H9 (cell line): ENCODE data around the gene APOA4. TPM values are rescaled to one million over a fixed set of nuclear protein-coding genes. Genes with fewer than 3 reads are reported as not detected.

Source experiments
- DNase-seq: peaks from one replicate; pipeline ENCODE4 v3.0.0-alpha.2; 2017
- H2AFZ ChIP-seq: one replicate; pipeline ENCODE4 v1.6.1; 2013; ENCODE audit warnings: mild to moderate bottlenecking, low read length, control low read depth, moderate library complexity
- H2AK5ac ChIP-seq: 2 replicates; pipeline ENCODE4 v1.6.1; 2013; ENCODE audit warnings: low read length, control low read depth, mixed read lengths; ENCODE audit not compliant: insufficient read length
- H2BK120ac ChIP-seq: one replicate; pipeline ENCODE4 v1.6.1; 2013; ENCODE audit warnings: low read depth, mild to moderate bottlenecking, low read length, control low read depth, inconsistent platforms; ENCODE audit not compliant: poor library complexity, severe bottlenecking
- H2BK12ac ChIP-seq: 2 replicates; pipeline ENCODE4 v1.6.1; 2013; ENCODE audit warnings: low read length, control low read depth, mixed read lengths, low read depth; ENCODE audit not compliant: insufficient read length
- H2BK15ac ChIP-seq: 2 replicates; pipeline ENCODE4 v1.6.1; 2013; ENCODE audit warnings: low read depth, low read length, control low read depth
- H2BK20ac ChIP-seq: one replicate; pipeline ENCODE4 v1.6.1; 2013; ENCODE audit warnings: low read depth, mild to moderate bottlenecking, low read length, control low read depth, inconsistent platforms; ENCODE audit not compliant: poor library complexity, severe bottlenecking
- H2BK5ac ChIP-seq: 2 replicates; pipeline ENCODE4 v1.6.1; 2013; ENCODE audit warnings: low read length, control low read depth, mixed read lengths; ENCODE audit not compliant: insufficient read length
- H3K14ac ChIP-seq: 2 replicates; pipeline ENCODE4 v1.6.1; 2013; ENCODE audit warnings: low read length, control low read depth; ENCODE audit not compliant: insufficient read depth
- H3K18ac ChIP-seq: 2 replicates; pipeline ENCODE4 v1.6.1; 2013; ENCODE audit warnings: low read depth, mild to moderate bottlenecking, mixed read lengths, low read length, control low read depth; ENCODE audit not compliant: insufficient read length
- H3K23ac ChIP-seq: 2 replicates; pipeline ENCODE4 v1.6.1; 2013; ENCODE audit warnings: low read length, control low read depth, mixed read lengths, low read depth; ENCODE audit not compliant: insufficient read length
- H3K23me2 ChIP-seq: 2 replicates; pipeline ENCODE4 v1.6.1; 2013; ENCODE audit warnings: low read depth, mild to moderate bottlenecking, mixed read lengths, low read length, control low read depth; ENCODE audit not compliant: insufficient read length, poor library complexity, severe bottlenecking
- H3K27ac ChIP-seq: 2 replicates; pipeline ENCODE4 v1.5.1; 2013; ENCODE audit warnings: low read length, control low read depth, mixed read lengths, low read depth; ENCODE audit not compliant: insufficient read length
- H3K27me3 ChIP-seq: 2 replicates; pipeline ENCODE4 v1.6.1; 2013; ENCODE audit warnings: low read length, control low read depth, inconsistent platforms; ENCODE audit not compliant: insufficient read depth
- H3K4ac ChIP-seq: 2 replicates; pipeline ENCODE4 v1.6.1; 2013; ENCODE audit warnings: low read depth, mild to moderate bottlenecking, control low read depth, inconsistent platforms, low read length, moderate library complexity
- H3K4me1 ChIP-seq: 2 replicates; pipeline ENCODE4 v1.6.1; 2013; ENCODE audit warnings: low read length, control low read depth, inconsistent platforms; ENCODE audit not compliant: insufficient read depth
- H3K4me2 ChIP-seq: 2 replicates; pipeline ENCODE4 v1.6.1; 2013; ENCODE audit warnings: low read length, control low read depth, mixed read lengths; ENCODE audit not compliant: insufficient read length, insufficient read depth
- H3K56ac ChIP-seq: 2 replicates; pipeline ENCODE4 v1.6.1; 2013; ENCODE audit warnings: low read depth, mild to moderate bottlenecking, mixed read lengths, low read length, control low read depth; ENCODE audit not compliant: insufficient read length
- H3K79me1 ChIP-seq: 2 replicates; pipeline ENCODE4 v1.6.1; 2013; ENCODE audit warnings: low read depth, mild to moderate bottlenecking, moderate library complexity, low read length, control low read depth, inconsistent platforms; ENCODE audit not compliant: insufficient read depth, poor library complexity, severe bottlenecking
- H3K79me2 ChIP-seq: 2 replicates; pipeline ENCODE4 v1.6.1; 2013; ENCODE audit warnings: low read length, control low read depth, inconsistent platforms; ENCODE audit not compliant: insufficient read depth
- H3K9ac ChIP-seq: 2 replicates; pipeline ENCODE4 v1.6.1; 2013; ENCODE audit warnings: low read length, control low read depth, mixed read lengths; ENCODE audit not compliant: insufficient read length; ENCODE audit errors: extremely low read depth
- H3K9me3 ChIP-seq: one replicate; pipeline ENCODE4 v1.6.1; 2013; ENCODE audit warnings: low read depth, low read length, inconsistent platforms; ENCODE audit not compliant: control insufficient read depth
- H3T11ph ChIP-seq: one replicate; pipeline ENCODE4 v1.6.1; 2013; ENCODE audit warnings: mild to moderate bottlenecking, low read length, control low read depth, inconsistent platforms
- H4K20me1 ChIP-seq: one replicate; pipeline ENCODE4 v1.6.1; 2013; ENCODE audit not compliant: control insufficient read depth, insufficient read length, insufficient read depth
- H4K5ac ChIP-seq: 2 replicates; pipeline ENCODE4 v1.6.1; 2013; ENCODE audit warnings: low read depth, mild to moderate bottlenecking, mixed read lengths, low read length, control low read depth; ENCODE audit not compliant: insufficient read length
- H4K8ac ChIP-seq: replicated peaks from 2 replicates; pipeline ENCODE4 v1.6.1; 2013; ENCODE audit warnings: low read length, control low read depth, mixed read lengths, low read depth; ENCODE audit not compliant: insufficient read length
- H4K91ac ChIP-seq: 2 replicates; pipeline ENCODE4 v1.6.1; 2013; ENCODE audit warnings: low read depth, mild to moderate bottlenecking, moderate library complexity, mixed read lengths, low read length, control low read depth; ENCODE audit not compliant: insufficient read length
- H3K27ac Mint-ChIP-seq, 3 experiments: 2 replicates in 2 of 3; 3 replicates in 1 of 3; pipeline ENCODE4 v1.8.0; 2020 to 2021; ENCODE audit warnings: mixed read lengths in 3 of 3, mild to moderate bottlenecking in 1 of 3, moderate library complexity in 1 of 3
- H3K27me3 Mint-ChIP-seq: 2 replicates; pipeline ENCODE4 v1.8.0; 2021; ENCODE audit warnings: low read depth, mild to moderate bottlenecking, moderate library complexity, mixed read lengths
- H3K36me3 Mint-ChIP-seq, 3 experiments: 2 replicates in 2 of 3; 3 replicates in 1 of 3; pipeline ENCODE4 v1.8.0; 2020 to 2021; ENCODE audit warnings: low read depth in 3 of 3, mixed read lengths in 3 of 3; ENCODE audit not compliant: insufficient read depth in 1 of 3
- H3K4me1 Mint-ChIP-seq, 2 experiments: 2 replicates each; pipeline ENCODE4 v1.8.0; 2020; ENCODE audit warnings: mixed read lengths in 2 of 2
- H3K4me3 Mint-ChIP-seq, 2 experiments: 2 replicates in 1 of 2; 3 replicates in 1 of 2; pipeline ENCODE4 v1.8.0; 2020 to 2021; ENCODE audit warnings: mild to moderate bottlenecking in 2 of 2, mixed read lengths in 2 of 2, moderate library complexity in 1 of 2
- H3K9me3 Mint-ChIP-seq, 2 experiments: 2 replicates in 1 of 2; 3 replicates in 1 of 2; pipeline ENCODE4 v1.8.0; 2020; ENCODE audit warnings: mild to moderate bottlenecking in 2 of 2, mixed read lengths in 2 of 2, moderate library complexity in 1 of 2
- WGBS: extraction: QIAGEN DNeasy Blood & Tissue Kit; methylation state at CpG from one replicate; pipeline ENCODE4 v1.1.7; 2013; ENCODE audit warnings: missing lambda C conversion rate, low lambda C conversion rate, mixed read lengths; ENCODE audit not compliant: insufficient read length; ENCODE audit errors: extremely low coverage; 5-methylcytosine and 5-hydroxymethylcytosine counted together
- total RNA-seq: library from RNA; stranded (reverse); gene quantifications from 2 replicates; pipeline ENCODE4 v1.2.1, GENCODE V29; 2021
- TF ChIP-seq, protein P1 (sequence below): fragments of 200-600 bp; sonication (generic); conservative IDR thresholded peaks from 3 replicates; pipeline ENCODE4 v1.8.0; 2021; ENCODE audit warnings: antibody characterized with exemption, mild to moderate bottlenecking

Gene APOA4
- total RNA-seq, 1 experiment from 2014 or later: not detected

GRCh38 chr11:116794851-116795250, 28.3 kb downstream of the APOA4 start:
- Mint-ChIP-seq H3K4me1 (peaks cover 9 to 19% of the 10 kb centered on the region in 2 experiments), H3K36me3 (no peaks in the 10 kb centered on the region), H3K27me3 (peaks cover 9% of the 10 kb centered on the region), H3K9me3 (no peaks in the 10 kb centered on the region), H3K4me3 (no peak overlapping the region), H3K27ac (no peak overlapping the region)
- Histone ChIP-seq H2BK15ac (no peak overlapping the region), H3K4me2 (no peak overlapping the region), H3K79me2 (no peaks in the 10 kb centered on the region), H3K79me1 (no peaks in the 10 kb centered on the region), H3K14ac (no peak overlapping the region), H3K27ac (no peak overlapping the region), H3K23ac (no peak overlapping the region), H4K5ac (no peak overlapping the region), H3T11ph (no peak overlapping the region), H4K8ac (no peak overlapping the region), H2AFZ (no peak overlapping the region), H4K20me1 (no peaks in the 10 kb centered on the region), H3K18ac (no peak overlapping the region), H2BK12ac (no peak overlapping the region), H3K4me1 (no peaks in the 10 kb centered on the region; the same call in 1 of the 2 replicates), H3K56ac (no peak overlapping the region), H3K9me3 (no peaks in the 10 kb centered on the region), H2BK120ac (no peak overlapping the region), H4K91ac (no peak overlapping the region), H2BK20ac (no peak overlapping the region), H3K23me2 (no peaks in the 10 kb centered on the region), H2BK5ac (no peak overlapping the region), H2AK5ac (no peak overlapping the region), H3K4ac (no peak overlapping the region), H3K9ac (no peak overlapping the region), H3K27me3 (no peaks in the 10 kb centered on the region)
- DNase-seq: no peak
- no CpG with 5 or more reads among the region's 2 CpGs for WGBS
- TF ChIP-seq, protein P1, sequence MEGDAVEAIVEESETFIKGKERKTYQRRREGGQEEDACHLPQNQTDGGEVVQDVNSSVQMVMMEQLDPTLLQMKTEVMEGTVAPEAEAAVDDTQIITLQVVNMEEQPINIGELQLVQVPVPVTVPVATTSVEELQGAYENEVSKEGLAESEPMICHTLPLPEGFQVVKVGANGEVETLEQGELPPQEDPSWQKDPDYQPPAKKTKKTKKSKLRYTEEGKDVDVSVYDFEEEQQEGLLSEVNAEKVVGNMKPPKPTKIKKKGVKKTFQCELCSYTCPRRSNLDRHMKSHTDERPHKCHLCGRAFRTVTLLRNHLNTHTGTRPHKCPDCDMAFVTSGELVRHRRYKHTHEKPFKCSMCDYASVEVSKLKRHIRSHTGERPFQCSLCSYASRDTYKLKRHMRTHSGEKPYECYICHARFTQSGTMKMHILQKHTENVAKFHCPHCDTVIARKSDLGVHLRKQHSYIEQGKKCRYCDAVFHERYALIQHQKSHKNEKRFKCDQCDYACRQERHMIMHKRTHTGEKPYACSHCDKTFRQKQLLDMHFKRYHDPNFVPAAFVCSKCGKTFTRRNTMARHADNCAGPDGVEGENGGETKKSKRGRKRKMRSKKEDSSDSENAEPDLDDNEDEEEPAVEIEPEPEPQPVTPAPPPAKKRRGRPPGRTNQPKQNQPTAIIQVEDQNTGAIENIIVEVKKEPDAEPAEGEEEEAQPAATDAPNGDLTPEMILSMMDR: no peak
